Endothelial cell of umbilical vein (primary cell): ENCODE results near the gene ATP6V0A4. TPM values are rescaled to one million over a fixed set of nuclear protein-coding genes. Genes with fewer than 3 reads are reported as not detected.

Source experiments
- BruUV-seq: library from RNA; stranded (reverse); fragments of 400-500 nt; replicated peaks from 2 replicates; lab custom pipeline; 2021; lab: Mats Ljungman, UMichigan
- CTCF ChIA-PET: fragments of 300-600, 350-600 bp; sonication (Branson Sonifier 250); formaldehyde crosslinking; loops from one replicate; lab custom pipeline; 2021; ENCODE audit warnings: antibody characterized with exemption, inconsistent platforms; lab: Charles Lee
- POLR2A ChIA-PET: fragments of 300-600, 350-600 bp; sonication (Branson Sonifier 250); formaldehyde crosslinking; loops from one replicate; lab custom pipeline; 2021; ENCODE audit warnings: antibody characterized with exemption, inconsistent platforms; lab: Charles Lee
- DNase-seq: peaks from one replicate; pipeline ENCODE4 v3.0.0-alpha.2; 2011; ENCODE audit warnings: low read depth, low spot score
- FAIRE-seq: peaks from 2 replicates; lab custom pipeline; 2011; peaks lifted over from hg19 to GRCh38; lab: Jason Lieb, UNC
- H2AFZ ChIP-seq: 2 replicates; pipeline ENCODE4 v1.6.0; 2012; ENCODE audit warnings: low read depth, low read length, control low read depth, inconsistent platforms
- H3K27ac ChIP-seq: 2 replicates; pipeline ENCODE4 v1.5.1; 2011; ENCODE audit warnings: low read depth, mild to moderate bottlenecking, control low read depth, low read length, moderate library complexity; ENCODE audit not compliant: insufficient read depth
- H3K27me3 ChIP-seq, 2 experiments: 2 replicates each; pipeline versions ENCODE4 v1.6.0 to v1.6.1; 2011; ENCODE audit warnings: low read length in 2 of 2, mixed read lengths in 1 of 2; ENCODE audit not compliant: control insufficient read depth in 2 of 2, insufficient read depth in 2 of 2
- H3K36me3 ChIP-seq, 2 experiments: 2 replicates in 1 of 2; 3 replicates in 1 of 2; pipeline ENCODE4 v1.5.1; 2011; ENCODE audit warnings: low read length in 2 of 2, mild to moderate bottlenecking in 1 of 2, moderate library complexity in 1 of 2; ENCODE audit not compliant: control insufficient read depth in 2 of 2, insufficient read depth in 2 of 2; ENCODE audit errors: extremely low read depth in 1 of 2
- H3K4me1 ChIP-seq: 3 replicates; pipeline ENCODE4 v1.5.1; 2011; ENCODE audit warnings: mild to moderate bottlenecking, low read length; ENCODE audit not compliant: control insufficient read depth, insufficient read depth; ENCODE audit errors: extremely low read depth
- H3K4me2 ChIP-seq: 2 replicates; pipeline ENCODE4 v1.6.1; 2011; ENCODE audit warnings: low read length, control low read depth, mixed read lengths; ENCODE audit not compliant: insufficient read depth
- H3K4me3 ChIP-seq, 3 experiments: fragments of 200-600 bp in 1 of 3; sonication (generic), shearing (Covaris generic) in 1 of 3; replicated peaks in 1 of 3; 2 replicates each; pipeline ENCODE4 v1.5.1; 2011 to 2016; ENCODE audit warnings: control low read depth in 3 of 3, low read length in 3 of 3, mild to moderate bottlenecking in 2 of 3, inconsistent platforms in 1 of 3, low read depth in 1 of 3, moderate library complexity in 1 of 3; ENCODE audit not compliant: insufficient read depth in 1 of 3
- H3K79me2 ChIP-seq: 2 replicates; pipeline ENCODE4 v1.6.0; 2012; ENCODE audit warnings: low read length, inconsistent platforms; ENCODE audit not compliant: control insufficient read depth, insufficient read depth
- H3K9ac ChIP-seq: replicated peaks from 2 replicates; pipeline ENCODE3; 2011; ENCODE audit warnings: low read length, control low read depth; ENCODE audit not compliant: insufficient read depth; ENCODE audit errors: extremely low read depth
- H3K9me1 ChIP-seq: replicated peaks from 3 replicates; pipeline ENCODE4 v1.6.0; 2011; ENCODE audit warnings: mild to moderate bottlenecking, low read length; ENCODE audit not compliant: control insufficient read depth, insufficient read depth; ENCODE audit errors: extremely low read depth
- H3K9me3 ChIP-seq: replicated peaks from 2 replicates; pipeline ENCODE4 v1.5.1; 2012; ENCODE audit warnings: low read length, inconsistent platforms; ENCODE audit not compliant: control insufficient read depth, insufficient read depth
- H4K20me1 ChIP-seq: replicated peaks from 2 replicates; pipeline ENCODE3; 2011; ENCODE audit warnings: mild to moderate bottlenecking, low read length; ENCODE audit not compliant: control insufficient read depth, insufficient read depth; ENCODE audit errors: extremely low read depth
- CTCF ChIP-seq, 2 donors: IDR thresholded peaks; 1 replicate in 1 of 2; 2 replicates in 1 of 2; pipeline ENCODE4 v1.5.1; 2011; ENCODE audit warnings: low read length in 2 of 2, mild to moderate bottlenecking in 2 of 2, moderate library complexity in 2 of 2, control low read depth in 1 of 2, inconsistent platforms in 1 of 2, low read depth in 1 of 2; ENCODE audit not compliant: insufficient read depth in 1 of 2; ENCODE audit errors: extremely low read depth in 1 of 2
- EZH2 ChIP-seq: IDR thresholded peaks from 2 replicates; pipeline ENCODE4 v1.6.1; 2012; ENCODE audit warnings: borderline replicate concordance, low read depth, mild to moderate bottlenecking, moderate library complexity, low read length, inconsistent platforms; ENCODE audit not compliant: severe bottlenecking
- FOS ChIP-seq: IDR thresholded peaks from 2 replicates; pipeline ENCODE4 v1.6.1; 2011; ENCODE audit warnings: mild to moderate bottlenecking, low read length, moderate library complexity, borderline replicate concordance; ENCODE audit not compliant: insufficient read depth
- GATA2 ChIP-seq: IDR thresholded peaks from 2 replicates; pipeline ENCODE4 v1.7.0; 2011; ENCODE audit warnings: low read depth, mild to moderate bottlenecking, moderate library complexity, mixed read lengths, low read length; ENCODE audit not compliant: insufficient read length, insufficient read depth
- JUN ChIP-seq: IDR thresholded peaks from 2 replicates; pipeline ENCODE4 v1.6.1; 2011; ENCODE audit warnings: borderline replicate concordance, low read depth; ENCODE audit not compliant: insufficient read length, insufficient read depth
- MAX ChIP-seq: IDR thresholded peaks from 2 replicates; pipeline ENCODE4 v1.6.1; 2011; ENCODE audit not compliant: insufficient read depth, insufficient read length
- MYC ChIP-seq: IDR thresholded peaks from one replicate; pipeline ENCODE4 v1.6.1; 2011; ENCODE audit warnings: mild to moderate bottlenecking, low read depth, low read length
- POLR2A ChIP-seq: IDR thresholded peaks from 2 replicates; pipeline ENCODE4 v1.6.1; 2012; ENCODE audit warnings: low read depth, mild to moderate bottlenecking, control low read depth, low read length
- POLR2AphosphoS5 ChIP-seq: IDR thresholded peaks from 2 replicates; pipeline ENCODE4 v1.6.1; 2012; ENCODE audit warnings: low read depth, mild to moderate bottlenecking, control low read depth, low read length, moderate library complexity; ENCODE audit not compliant: insufficient read depth
- dilution Hi-C: fragments of 300-500 bp; cut with MboI; formaldehyde crosslinking; loops from one replicate; pipeline ENCODE4 v1.15.0; 2019; ENCODE audit warnings: low sequenced_read_pairs; ENCODE audit not compliant: extremely low pct_ligation_motif_present
- intact Hi-C: fragments of 100-400 bp; cut with micrococcal nuclease; formaldehyde crosslinking; loops from one replicate; pipeline ENCODE4 v1.10.0; 2022
- polyA plus RNA-seq, 4 experiments: library from polyadenylated mRNA; depleted of rRNA in 3 of 4; stranded (reverse) in 3 of 4; unstranded in 1 of 4; fragments of >200 nt; gene quantifications; 2 replicates each; pipeline versions ENCODE4 v1.2.1 to v1.2.3, GENCODE V29; 2011 to 2012; ENCODE audit warnings: missing spikeins in 1 of 4
- total RNA-seq: library from RNA; stranded (reverse); gene quantifications from 2 replicates; pipeline ENCODE4 v1.2.3, GENCODE V29; 2021

ATP6V0A4 gene
- total and polyA plus RNA-seq, 2 donors (not counting 3 experiments of a cell fraction or from before 2014, with no cell fraction given) = 0.07 to 0.24 TPM

- H3K4me1 ChIP-seq = no peaks in the 10 kb centered on the region
- no peak overlapping the region for H2AFZ ChIP-seq
- no peak overlapping the region for H3K9ac ChIP-seq
- H3K27ac ChIP-seq = no peak overlapping the region
- H3K4me2 ChIP-seq = no peak overlapping the region
- dilution Hi-C loops = no loop called here
- FAIRE-seq (no peak), DNase-seq (no peak)
- CTCF ChIA-PET = no interaction called here
- H3K4me3 ChIP-seq = no peak overlapping the region
- H3K9me1 ChIP-seq = no peaks in the 10 kb centered on the region
- intact Hi-C loops = no loop called here
- no peaks in the 10 kb centered on the region for H3K36me3 ChIP-seq
- no peaks in the 10 kb centered on the region for H4K20me1 ChIP-seq
- TF ChIP-seq MAX (no peak), EZH2 (no peak), POLR2AphosphoS5 (no peak), MYC (no peak), FOS (no peak), POLR2A (no peak), JUN (no peak), CTCF (IDR thresholded peaks at IDR 0.05; ENCODE audit: extremely low read depth in 1 of 2, insufficient read depth in 1 of 2, low read depth in 1 of 2, low read length in 2 of 2) (no peak), GATA2 (no peak)
- no peaks in the 10 kb centered on the region for H3K27me3 ChIP-seq
- H3K9me3 ChIP-seq = no peaks in the 10 kb centered on the region
- no TSS peak for BruUV-seq
- POLR2A ChIA-PET = no interaction called here
- H3K79me2 ChIP-seq = no peaks in the 10 kb centered on the region
These were observed 44.9 kb downstream of the ATP6V0A4 start for GRCh38 chr7:138753150-138753518.
